ENCODE measurements around the gene TACC3.

Gene TACC3

GRCh38 chr4:1749826-1750225 lies 28.5 kb downstream of the TACC3 start:
- no peak for TF ChIP-seq CREB1 (IDR thresholded peaks at IDR 0.05; ENCODE audit: low read depth)
- no peak for TF ChIP-seq TEAD4 (IDR thresholded peaks at IDR 0.05)
- TF ChIP-seq RAD21 (IDR thresholded peaks at IDR 0.05; ENCODE audit: low read depth): no peak
- no peak for TF ChIP-seq ZBTB7A (IDR thresholded peaks at IDR 0.05; ENCODE audit: low read depth)
- no peak for TF ChIP-seq TCF12 (IDR thresholded peaks at IDR 0.05; ENCODE audit: low read depth)
- TF ChIP-seq MAX (IDR thresholded peaks at IDR 0.05): no peak
- no peak for TF ChIP-seq FOXM1 (IDR thresholded peaks at IDR 0.05; ENCODE audit: borderline replicate concordance, low read depth)
- TF ChIP-seq CEBPB (IDR thresholded peaks at IDR 0.05): no peak
- no peak for TF ChIP-seq USF1 (IDR thresholded peaks at IDR 0.05)
- no peak for TF ChIP-seq TAF1 (IDR thresholded peaks at IDR 0.05; ENCODE audit: low read depth)
- no peak for TF ChIP-seq YY1 (IDR thresholded peaks at IDR 0.05; ENCODE audit: low read depth)

GRCh38 chr4:1750381-1751154 lies 29.2 kb downstream of the TACC3 start:
- TF ChIP-seq FOXM1 (IDR thresholded peaks at IDR 0.05; ENCODE audit: borderline replicate concordance, low read depth) (no peak), REST (IDR thresholded peaks at IDR 0.05; ENCODE audit: low read depth) (no peak)

- no peak for TF ChIP-seq TAF1 (IDR thresholded peaks at IDR 0.05; ENCODE audit: low read depth)
- no peak for TF ChIP-seq REST (IDR thresholded peaks at IDR 0.05; ENCODE audit: low read depth)
- TF ChIP-seq NFIC (IDR thresholded peaks at IDR 0.05): no peak
- no peak for TF ChIP-seq EGR1 (IDR thresholded peaks at IDR 0.05)
- no peak for TF ChIP-seq TCF12 (IDR thresholded peaks at IDR 0.05; ENCODE audit: low read depth)
- TF ChIP-seq CEBPB (IDR thresholded peaks at IDR 0.05): no peak
- TF ChIP-seq YY1 (IDR thresholded peaks at IDR 0.05; ENCODE audit: low read depth): no peak
- TF ChIP-seq FOXM1 (IDR thresholded peaks at IDR 0.05; ENCODE audit: borderline replicate concordance, low read depth): no peak
- no peak for TF ChIP-seq CREB1 (IDR thresholded peaks at IDR 0.05; ENCODE audit: low read depth)
- no peak for TF ChIP-seq USF1 (IDR thresholded peaks at IDR 0.05)
- TF ChIP-seq EP300 (IDR thresholded peaks at IDR 0.05; ENCODE audit: borderline replicate concordance): no peak
- no peak for TF ChIP-seq MAX (IDR thresholded peaks at IDR 0.05)
- no peak for TF ChIP-seq ZBTB7A (IDR thresholded peaks at IDR 0.05; ENCODE audit: low read depth)
- TF ChIP-seq TEAD4 (IDR thresholded peaks at IDR 0.05): no peak
- TF ChIP-seq RAD21 (IDR thresholded peaks at IDR 0.05; ENCODE audit: low read depth): no peak
Observed at GRCh38 chr4:1751155-1751918, 30.0 kb downstream of the TACC3 start.

GRCh38 chr4:1751919-1752283 lies 30.6 kb downstream of the TACC3 start:
- TF ChIP-seq CREB1 (IDR thresholded peaks at IDR 0.05; ENCODE audit: low read depth) (no peak), TEAD4 (IDR thresholded peaks at IDR 0.05) (no peak), REST (IDR thresholded peaks at IDR 0.05; ENCODE audit: low read depth) (peak; percentile 68), ZBTB7A (IDR thresholded peaks at IDR 0.05; ENCODE audit: low read depth) (0 out of 2 replicates have a peak, but pooled peaks have one; percentile 44), YY1 (IDR thresholded peaks at IDR 0.05; ENCODE audit: low read depth) (no peak), EGR1 (IDR thresholded peaks at IDR 0.05) (peak; percentile 30; the same call in 1 of the 2 replicates), EP300 (IDR thresholded peaks at IDR 0.05; ENCODE audit: borderline replicate concordance) (no peak), TAF1 (IDR thresholded peaks at IDR 0.05; ENCODE audit: low read depth) (no peak), RAD21 (IDR thresholded peaks at IDR 0.05; ENCODE audit: low read depth) (no peak), FOXM1 (IDR thresholded peaks at IDR 0.05; ENCODE audit: borderline replicate concordance, low read depth) (no peak), USF1 (IDR thresholded peaks at IDR 0.05) (no peak), NFIC (IDR thresholded peaks at IDR 0.05) (no peak), CEBPB (IDR thresholded peaks at IDR 0.05) (no peak)
